HG03575 (cell line): ENCODE data around the gene PDZD8.

ENCODE experiments used
- ATAC-seq: cut with Tn5 transposase; IDR thresholded peaks from one replicate; pipeline ENCODE4 v1.9.1; 2021; ENCODE audit not compliant: unreplicated experiment, insufficient number of reproducible peaks, low FRiP score; ENCODE audit errors: extremely low read depth

The PDZD8 gene, protein sequence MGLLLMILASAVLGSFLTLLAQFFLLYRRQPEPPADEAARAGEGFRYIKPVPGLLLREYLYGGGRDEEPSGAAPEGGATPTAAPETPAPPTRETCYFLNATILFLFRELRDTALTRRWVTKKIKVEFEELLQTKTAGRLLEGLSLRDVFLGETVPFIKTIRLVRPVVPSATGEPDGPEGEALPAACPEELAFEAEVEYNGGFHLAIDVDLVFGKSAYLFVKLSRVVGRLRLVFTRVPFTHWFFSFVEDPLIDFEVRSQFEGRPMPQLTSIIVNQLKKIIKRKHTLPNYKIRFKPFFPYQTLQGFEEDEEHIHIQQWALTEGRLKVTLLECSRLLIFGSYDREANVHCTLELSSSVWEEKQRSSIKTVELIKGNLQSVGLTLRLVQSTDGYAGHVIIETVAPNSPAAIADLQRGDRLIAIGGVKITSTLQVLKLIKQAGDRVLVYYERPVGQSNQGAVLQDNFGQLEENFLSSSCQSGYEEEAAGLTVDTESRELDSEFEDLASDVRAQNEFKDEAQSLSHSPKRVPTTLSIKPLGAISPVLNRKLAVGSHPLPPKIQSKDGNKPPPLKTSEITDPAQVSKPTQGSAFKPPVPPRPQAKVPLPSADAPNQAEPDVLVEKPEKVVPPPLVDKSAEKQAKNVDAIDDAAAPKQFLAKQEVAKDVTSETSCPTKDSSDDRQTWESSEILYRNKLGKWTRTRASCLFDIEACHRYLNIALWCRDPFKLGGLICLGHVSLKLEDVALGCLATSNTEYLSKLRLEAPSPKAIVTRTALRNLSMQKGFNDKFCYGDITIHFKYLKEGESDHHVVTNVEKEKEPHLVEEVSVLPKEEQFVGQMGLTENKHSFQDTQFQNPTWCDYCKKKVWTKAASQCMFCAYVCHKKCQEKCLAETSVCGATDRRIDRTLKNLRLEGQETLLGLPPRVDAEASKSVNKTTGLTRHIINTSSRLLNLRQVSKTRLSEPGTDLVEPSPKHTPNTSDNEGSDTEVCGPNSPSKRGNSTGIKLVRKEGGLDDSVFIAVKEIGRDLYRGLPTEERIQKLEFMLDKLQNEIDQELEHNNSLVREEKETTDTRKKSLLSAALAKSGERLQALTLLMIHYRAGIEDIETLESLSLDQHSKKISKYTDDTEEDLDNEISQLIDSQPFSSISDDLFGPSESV

GRCh38 chr10:117375360-117376178 is at the start of gene PDZD8:
Gene PDZD8, minus strand, starts transcription at chr10:117375440. Its CDS starts 213 bp downstream, at chr10:117375227.
- no peak for ATAC-seq

DNA sequence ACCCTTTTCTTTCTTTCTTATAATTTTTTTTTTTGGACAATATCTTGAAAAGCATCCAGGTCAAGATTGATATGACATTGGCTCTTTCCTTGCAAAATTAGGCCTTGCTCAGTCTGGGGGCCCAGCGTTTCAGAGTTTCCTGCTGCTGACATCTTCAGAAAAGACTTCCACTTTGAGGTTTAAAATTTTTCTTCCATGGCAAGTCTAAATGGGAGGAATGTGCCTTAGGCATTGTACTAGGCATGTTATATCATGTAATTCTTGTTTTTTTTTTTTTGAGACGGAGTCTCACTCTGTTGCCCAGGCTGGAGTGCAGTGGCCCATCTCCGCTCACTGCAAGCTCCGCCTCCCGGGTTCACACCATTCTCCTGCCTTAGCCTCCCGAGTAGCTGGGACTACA is 48.9 kb upstream of the PDZD8 start:
- ATAC-seq, result no peak

DNA sequence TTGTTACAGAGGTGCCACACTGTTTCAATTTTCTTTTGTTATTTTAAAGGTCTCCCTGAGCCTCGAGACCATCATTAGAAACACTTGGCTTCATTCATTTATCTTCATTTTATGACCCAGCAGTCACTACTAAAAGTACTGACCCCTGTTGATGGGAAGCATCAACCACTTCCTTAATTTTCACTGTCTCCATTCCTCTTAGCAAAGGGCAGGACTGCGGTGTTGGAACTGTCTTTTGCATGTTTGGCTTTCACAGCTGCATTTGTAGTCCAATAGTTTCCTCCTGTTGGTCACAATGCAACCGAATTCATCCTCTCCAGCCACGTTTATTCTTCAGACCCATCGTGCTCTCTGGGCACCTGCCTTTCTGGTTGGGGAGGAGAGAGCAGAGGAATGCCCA is 46.7 kb upstream of the PDZD8 start:
- no peak for ATAC-seq

- no peak for ATAC-seq
These were observed 45.5 kb upstream of the PDZD8 start for GRCh38 chr10:117420768-117421167.

GRCh38 chr10:117419921-117420320 is 44.7 kb upstream of the PDZD8 start:
- ATAC-seq, result no peak

DNA sequence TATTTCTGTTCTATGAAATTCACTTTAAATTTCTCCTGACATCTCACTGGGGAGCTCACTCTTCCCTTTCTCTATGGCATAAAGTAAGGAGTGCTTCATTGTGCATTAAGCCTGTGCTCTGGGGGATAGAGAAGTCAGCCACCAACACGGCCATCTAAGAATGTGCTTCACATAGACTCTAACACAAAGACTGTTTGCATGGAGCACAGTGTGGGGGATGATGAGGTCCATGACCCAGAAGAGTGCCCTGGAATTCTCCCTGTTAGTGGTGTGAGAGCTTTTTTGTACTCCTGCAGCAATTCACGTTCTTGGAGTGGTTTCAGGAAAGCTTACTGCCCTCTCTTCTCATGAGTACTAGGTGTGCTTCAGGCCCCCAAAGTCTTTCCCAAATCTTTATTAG is 43.9 kb upstream of the PDZD8 start:
- no peak for ATAC-seq

DNA sequence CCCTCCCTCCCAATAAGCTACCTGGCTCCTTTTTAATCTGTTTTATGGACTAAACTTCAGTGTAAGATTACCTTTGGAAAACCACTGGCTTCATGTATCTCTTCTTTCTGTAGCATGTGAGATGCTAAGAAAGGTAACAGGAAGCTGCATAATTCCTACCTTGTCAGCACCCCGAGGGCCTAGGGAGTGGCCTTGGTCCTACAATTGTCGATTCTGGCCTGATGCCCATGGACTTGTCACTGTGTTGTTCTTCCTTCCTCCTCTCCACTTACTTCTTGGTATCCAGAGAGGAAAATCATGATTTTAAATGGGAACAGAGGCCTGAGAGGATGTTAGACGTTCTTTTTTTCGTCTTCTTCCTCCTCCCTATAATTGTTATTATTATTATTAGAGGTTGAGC is 42.9 kb upstream of the PDZD8 start:
- ATAC-seq, result no peak

- ATAC-seq, result no peak
These were observed 42.0 kb upstream of the PDZD8 start for GRCh38 chr10:117417196-117417595.

- ATAC-seq, result no peak
These were observed 38.8 kb upstream of the PDZD8 start for GRCh38 chr10:117413928-117414618.

GRCh38 chr10:117412469-117413010 is 37.3 kb upstream of the PDZD8 start:
- ATAC-seq, result no peak

GRCh38 chr10:117411479-117412399 is 36.5 kb upstream of the PDZD8 start:
- no peak for ATAC-seq

DNA sequence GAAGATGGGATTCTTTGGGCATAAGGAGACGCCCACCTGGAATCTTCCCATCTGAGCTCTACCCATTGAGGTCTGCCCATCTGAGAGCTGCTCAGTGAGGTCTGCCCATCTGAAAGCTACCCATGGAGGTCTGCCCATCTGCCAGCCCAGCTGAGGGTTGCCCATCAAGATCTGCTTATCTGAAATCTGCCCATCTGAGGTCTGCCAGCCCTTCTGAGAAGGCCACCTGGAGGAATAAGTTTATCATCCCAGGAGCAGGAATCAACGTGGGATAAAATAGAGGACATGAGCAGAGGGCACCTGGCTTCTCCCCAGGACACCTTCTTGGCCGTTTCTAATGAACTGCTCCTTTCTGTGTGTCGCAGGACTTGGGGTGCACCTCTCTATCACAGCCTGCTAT is 35.3 kb upstream of the PDZD8 start:
- no peak for ATAC-seq

DNA sequence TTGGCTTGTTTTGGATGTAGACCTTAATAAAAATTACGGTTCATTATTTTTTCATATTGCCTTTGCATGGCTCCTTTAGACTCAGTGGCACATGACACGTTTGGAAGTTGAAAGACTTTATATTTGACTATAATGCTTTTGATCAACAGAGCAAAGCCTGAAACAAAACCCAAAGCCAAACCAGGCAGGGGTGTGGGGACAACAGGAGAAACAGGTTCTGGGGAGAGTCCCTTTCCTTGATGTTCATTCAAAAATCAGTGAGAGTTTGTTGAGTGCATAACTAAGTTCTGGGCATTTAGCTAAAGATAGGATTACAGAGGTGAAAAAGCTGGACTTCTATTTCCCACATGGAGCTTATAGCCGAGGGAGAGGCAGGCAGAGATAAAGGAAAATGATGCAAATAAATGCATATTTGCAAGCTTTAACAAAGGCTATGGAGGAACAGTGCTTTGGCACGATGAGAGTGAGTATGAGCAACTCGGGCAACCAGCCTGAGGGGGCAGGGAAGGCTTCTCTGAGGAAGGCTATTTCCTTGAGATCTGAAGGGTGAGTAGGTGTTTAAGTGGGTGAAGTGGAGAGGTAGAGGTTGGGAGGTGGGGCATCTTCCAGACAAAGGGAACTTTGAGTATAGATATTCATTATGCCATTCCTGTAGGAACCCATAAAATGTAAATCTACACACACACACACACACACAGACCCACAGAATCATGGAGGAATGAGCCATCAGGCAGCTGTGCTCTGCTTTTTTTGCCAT is 34.5 kb upstream of the PDZD8 start:
- no peak for ATAC-seq

GRCh38 chr10:117408436-117409384 is 33.5 kb upstream of the PDZD8 start:
- ATAC-seq, result no peak

DNA sequence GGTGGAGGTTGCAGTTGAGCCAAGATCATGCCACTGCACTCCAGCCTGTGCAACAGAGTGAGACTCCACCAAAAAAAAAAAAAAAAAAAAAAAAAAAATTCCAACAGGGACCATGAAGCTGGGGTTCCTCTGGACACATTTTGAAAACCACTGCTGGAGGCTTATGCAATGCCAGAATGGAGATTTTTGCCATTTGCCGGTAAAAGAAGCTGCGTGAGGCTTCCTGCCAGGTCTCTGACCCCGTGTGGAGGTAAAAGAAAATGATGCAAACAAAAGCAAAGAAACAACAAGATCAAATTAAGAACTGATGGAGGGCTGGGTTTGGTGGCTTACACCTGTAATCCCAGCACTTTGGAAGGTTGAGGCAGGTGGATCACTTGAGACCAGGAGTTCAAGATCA is 30.5 kb upstream of the PDZD8 start:
- no peak for ATAC-seq
